IgD-negative memory B cell (primary cell): ENCODE data around the gene CELF4. TPM values are rescaled to one million over a fixed set of nuclear protein-coding genes. Genes with fewer than 3 reads are reported as not detected.

Experiments used
- H3K27ac Mint-ChIP-seq, 3 donors: one replicate each; pipeline ENCODE4 v1.8.0; 2020 to 2022; ENCODE audit warnings: mild to moderate bottlenecking in 3 of 3, mixed read lengths in 3 of 3, moderate library complexity in 1 of 3
- H3K27me3 Mint-ChIP-seq: one replicate; pipeline ENCODE4 v1.8.0; 2021; ENCODE audit warnings: mixed read lengths
- H3K36me3 Mint-ChIP-seq: one replicate; pipeline ENCODE4 v1.8.0; 2020; ENCODE audit warnings: mild to moderate bottlenecking, mixed read lengths
- H3K4me1 Mint-ChIP-seq, 3 donors: one replicate each; pipeline ENCODE4 v1.8.0; 2020 to 2022; ENCODE audit warnings: mixed read lengths in 3 of 3, mild to moderate bottlenecking in 1 of 3
- H3K4me3 Mint-ChIP-seq, 4 donors: one replicate each; pipeline ENCODE4 v1.8.0; 2020 to 2022; ENCODE audit warnings: mild to moderate bottlenecking in 4 of 4, mixed read lengths in 4 of 4, moderate library complexity in 3 of 4
- H3K9me3 Mint-ChIP-seq, 3 donors: one replicate each; pipeline ENCODE4 v1.8.0; 2020 to 2021; ENCODE audit warnings: mixed read lengths in 3 of 3, mild to moderate bottlenecking in 1 of 3
- polyA plus RNA-seq: library from polyadenylated mRNA; unstranded; fragments of 300-500 nt; fragmentation: Illumina TruSeq; gene quantifications from one replicate; pipeline ENCODE4 v1.2.3, GENCODE V29; 2021

Gene CELF4
- polyA plus RNA-seq, 1 donor from 2014 or later, result 0.21 TPM

GRCh38 chr18:37313624-37314023, 252.0 kb downstream of the CELF4 start:
- Mint-ChIP-seq H3K4me3 (no peak overlapping the region), H3K36me3 (no peaks in the 10 kb centered on the region), H3K9me3 (no peaks in the 10 kb centered on the region), H3K27me3 (peaks cover 2% of the 10 kb centered on the region), H3K4me1 (peaks cover 0 to 1% (median 0%) of the 10 kb centered on the region in 3 donors), H3K27ac (no peak overlapping the region)

- Mint-ChIP-seq H3K9me3 (no peaks in the 10 kb centered on the region), H3K36me3 (no peaks in the 10 kb centered on the region), H3K27ac (no peak overlapping the region), H3K4me1 (peaks cover 0 to 1% (median 0%) of the 10 kb centered on the region in 3 donors), H3K27me3 (no peaks in the 10 kb centered on the region), H3K4me3 (no peak overlapping the region)
Measured at GRCh38 chr18:37309861-37310260, 255.7 kb downstream of the CELF4 start.

- Mint-ChIP-seq H3K36me3 (no peaks in the 10 kb centered on the region), H3K27me3 (peaks cover under 1% of the 10 kb centered on the region), H3K9me3 (no peaks in the 10 kb centered on the region)
Measured at GRCh38 chr18:37309059-37309458, 256.5 kb downstream of the CELF4 start.

GRCh38 chr18:37307181-37307580, 258.4 kb downstream of the CELF4 start:
- peak overlapping the region in 1 of 3 donors; percentile 80 for H3K27ac Mint-ChIP-seq
- H3K4me3 Mint-ChIP-seq, result no peak overlapping the region
- H3K36me3 Mint-ChIP-seq, result no peaks in the 10 kb centered on the region
- peaks cover 0 to 1% (median 0%) of the 10 kb centered on the region in 3 donors for H3K4me1 Mint-ChIP-seq
- peaks cover 1% of the 10 kb centered on the region for H3K27me3 Mint-ChIP-seq
- H3K9me3 Mint-ChIP-seq, result no peaks in the 10 kb centered on the region

More at GRCh38 chr18:37309059-37309458, 256.5 kb downstream of the CELF4 start:
- Mint-ChIP-seq H3K4me1 (peaks cover 0 to 1% (median 0%) of the 10 kb centered on the region in 3 donors), H3K4me3 (no peak overlapping the region), H3K27ac (no peak overlapping the region)

DNA sequence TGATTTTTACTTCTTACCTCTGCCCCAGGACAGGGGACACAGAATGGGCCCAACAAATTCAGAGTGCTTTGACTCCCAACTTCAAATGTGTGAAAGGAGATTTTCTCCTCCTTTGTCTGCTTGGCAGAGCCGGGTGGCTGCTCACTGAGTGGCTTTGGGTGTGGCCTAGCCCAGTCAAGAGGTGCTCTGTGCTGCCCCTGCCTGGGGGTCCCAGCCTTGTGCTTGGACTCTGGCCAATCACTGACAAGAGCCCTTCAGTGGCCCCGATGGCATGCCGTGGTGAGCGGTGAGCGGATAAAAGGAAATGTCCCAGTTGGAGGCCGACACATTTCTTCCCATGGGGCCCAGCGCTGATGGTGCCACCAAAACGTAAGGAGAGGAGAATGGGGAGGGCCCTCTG, 259.2 kb downstream of the CELF4 start:
- Mint-ChIP-seq H3K27ac (no peak overlapping the region), H3K27me3 (peaks cover 4% of the 10 kb centered on the region), H3K9me3 (no peaks in the 10 kb centered on the region), H3K4me1 (peaks cover 0 to 1% (median 0%) of the 10 kb centered on the region in 3 donors), H3K4me3 (no peak overlapping the region), H3K36me3 (no peaks in the 10 kb centered on the region)

DNA sequence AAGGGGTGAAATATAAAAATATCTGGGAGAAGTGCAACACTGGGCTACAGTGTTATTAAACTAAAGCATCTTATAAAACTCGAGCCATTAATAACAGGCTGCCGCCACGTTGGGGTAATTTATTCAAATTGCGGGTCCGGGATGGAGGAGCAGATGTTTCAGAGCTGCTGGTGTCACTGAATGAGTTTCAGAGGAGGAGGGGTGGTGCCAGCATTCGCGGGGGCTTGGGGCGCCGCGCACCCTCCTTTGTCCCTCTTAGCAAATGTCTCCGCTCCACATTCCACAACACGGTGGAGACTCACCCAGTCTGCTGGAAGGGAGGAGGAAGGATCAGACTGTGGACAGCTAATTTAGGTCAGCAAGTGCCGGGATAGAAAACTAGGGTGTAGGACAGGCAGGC, 260.5 kb downstream of the CELF4 start:
- Mint-ChIP-seq H3K4me3 (no peak overlapping the region), H3K27ac (no peak overlapping the region), H3K9me3 (peaks cover 0 to 2% (median 0%) of the 10 kb centered on the region in 3 donors), H3K36me3 (no peaks in the 10 kb centered on the region), H3K27me3 (peaks cover 4% of the 10 kb centered on the region), H3K4me1 (no peaks in the 10 kb centered on the region)

- Mint-ChIP-seq H3K27ac (peak overlapping the region in 1 of 3 donors; percentile 69), H3K9me3 (peaks cover 0 to 2% (median 0%) of the 10 kb centered on the region in 3 donors), H3K27me3 (peaks cover 4% of the 10 kb centered on the region), H3K36me3 (no peaks in the 10 kb centered on the region), H3K4me1 (no peaks in the 10 kb centered on the region), H3K4me3 (no peak overlapping the region)
Measured at GRCh38 chr18:37304012-37304680, 261.5 kb downstream of the CELF4 start.

GRCh38 chr18:37303009-37303408, 262.6 kb downstream of the CELF4 start:
- Mint-ChIP-seq H3K9me3 (peaks cover 0 to 2% (median 0%) of the 10 kb centered on the region in 3 donors), H3K4me1 (no peaks in the 10 kb centered on the region), H3K4me3 (no peak overlapping the region), H3K36me3 (peaks cover 1% of the 10 kb centered on the region), H3K27me3 (peaks cover 4% of the 10 kb centered on the region), H3K27ac (peak overlapping the region in 1 of 3 donors; percentile 48)

GRCh38 chr18:37302519-37302918, 263.1 kb downstream of the CELF4 start:
- H3K4me1 Mint-ChIP-seq, result no peaks in the 10 kb centered on the region
- H3K36me3 Mint-ChIP-seq, result peaks cover 1% of the 10 kb centered on the region
- peaks cover 0 to 2% (median 0%) of the 10 kb centered on the region in 3 donors for H3K9me3 Mint-ChIP-seq
- no peak overlapping the region for H3K4me3 Mint-ChIP-seq
- H3K27ac Mint-ChIP-seq, result peak overlapping the region in 1 of 3 donors; percentile 48
- peaks cover 4% of the 10 kb centered on the region for H3K27me3 Mint-ChIP-seq

- Mint-ChIP-seq H3K9me3 (peaks cover 0 to 2% (median 0%) of the 10 kb centered on the region in 3 donors), H3K4me3 (no peak overlapping the region), H3K4me1 (no peaks in the 10 kb centered on the region), H3K36me3 (peaks cover 1% of the 10 kb centered on the region), H3K27me3 (peaks cover 4% of the 10 kb centered on the region), H3K27ac (no peak overlapping the region)
Measured at GRCh38 chr18:37299471-37300304, 265.9 kb downstream of the CELF4 start.

DNA sequence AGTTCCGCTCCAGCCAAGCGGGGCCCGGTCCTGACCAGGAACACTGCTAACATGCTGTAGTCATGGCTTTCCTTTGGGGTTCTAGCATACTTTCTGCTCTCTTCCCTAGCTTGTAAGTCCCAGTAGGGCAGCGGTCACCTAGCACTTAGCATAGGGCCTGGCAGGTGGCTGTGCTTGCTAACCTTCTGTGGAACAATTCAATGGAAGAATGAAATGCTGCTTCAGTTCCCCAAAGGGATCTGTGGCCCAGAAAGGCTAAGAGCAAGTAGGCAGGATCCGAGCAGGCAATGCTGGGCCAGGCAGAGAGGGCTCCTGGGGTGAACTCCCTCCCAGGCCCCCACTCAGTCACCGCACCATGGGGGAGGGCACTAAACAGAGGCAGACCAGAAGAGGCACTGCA, 266.8 kb downstream of the CELF4 start:
- Mint-ChIP-seq H3K27me3 (peaks cover 3% of the 10 kb centered on the region), H3K4me3 (no peak overlapping the region), H3K4me1 (no peaks in the 10 kb centered on the region), H3K36me3 (peaks cover 1% of the 10 kb centered on the region), H3K9me3 (peaks cover 0 to 2% (median 0%) of the 10 kb centered on the region in 3 donors), H3K27ac (no peak overlapping the region)

GRCh38 chr18:37297106-37297505, 268.5 kb downstream of the CELF4 start:
- peak overlapping the region in 1 of 4 donors; percentile 49 for H3K4me3 Mint-ChIP-seq

GRCh38 chr18:37294951-37295350, 270.6 kb downstream of the CELF4 start:
- no peak overlapping the region for H3K4me3 Mint-ChIP-seq
- H3K27me3 Mint-ChIP-seq, result no peaks in the 10 kb centered on the region
- peaks cover 1% of the 10 kb centered on the region for H3K36me3 Mint-ChIP-seq
- no peaks in the 10 kb centered on the region for H3K4me1 Mint-ChIP-seq
- H3K9me3 Mint-ChIP-seq, result no peaks in the 10 kb centered on the region
- H3K27ac Mint-ChIP-seq, result no peak overlapping the region

More at GRCh38 chr18:37297106-37297505, 268.5 kb downstream of the CELF4 start:
- no peak overlapping the region for H3K27ac Mint-ChIP-seq
- H3K9me3 Mint-ChIP-seq, result peaks cover 0 to 2% (median 0%) of the 10 kb centered on the region in 3 donors
- H3K36me3 Mint-ChIP-seq, result peaks cover 1% of the 10 kb centered on the region
- no peaks in the 10 kb centered on the region for H3K4me1 Mint-ChIP-seq
- H3K27me3 Mint-ChIP-seq, result peaks cover 3% of the 10 kb centered on the region

- no peak overlapping the region for H3K4me3 Mint-ChIP-seq
- no peak overlapping the region for H3K27ac Mint-ChIP-seq
- H3K27me3 Mint-ChIP-seq, result no peaks in the 10 kb centered on the region
- no peaks in the 10 kb centered on the region for H3K36me3 Mint-ChIP-seq
- H3K4me1 Mint-ChIP-seq, result no peaks in the 10 kb centered on the region
- no peaks in the 10 kb centered on the region for H3K9me3 Mint-ChIP-seq
Measured at GRCh38 chr18:37293359-37293758, 272.2 kb downstream of the CELF4 start.

DNA sequence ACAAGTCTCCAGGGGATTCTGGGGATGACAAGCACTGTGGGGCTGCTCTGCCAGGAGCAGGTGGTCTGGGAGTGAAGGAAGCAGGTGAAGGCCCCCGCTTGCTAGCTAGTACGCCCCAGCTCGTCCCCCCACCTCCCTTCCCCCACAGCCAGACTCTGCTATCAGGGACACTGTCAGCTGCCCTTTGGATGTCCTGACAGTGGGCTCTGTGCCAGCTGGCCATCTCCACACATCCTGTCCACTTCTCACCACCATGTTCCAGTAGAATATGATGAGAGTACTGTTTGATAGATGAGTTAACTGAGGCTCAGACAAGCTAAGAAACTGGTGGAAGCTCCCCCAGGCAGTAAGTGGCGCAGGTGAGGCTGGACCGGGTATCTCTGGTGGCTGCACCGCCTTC, 276.2 kb downstream of the CELF4 start:
- Mint-ChIP-seq H3K27me3 (no peaks in the 10 kb centered on the region), H3K4me1 (no peaks in the 10 kb centered on the region), H3K4me3 (no peak overlapping the region), H3K27ac (no peak overlapping the region), H3K36me3 (no peaks in the 10 kb centered on the region), H3K9me3 (no peaks in the 10 kb centered on the region)
